ENCODE results near the gene HCFC1R1. TPM values are rescaled to one million over a fixed set of nuclear protein-coding genes. Genes with fewer than 3 reads are reported as not detected.
"Not testable (repeated sequence)": the region's sequence is repeated elsewhere in the genome, so short reads cannot be mapped to it uniquely, and the experiment has no call there.

HCFC1R1 gene, protein sequence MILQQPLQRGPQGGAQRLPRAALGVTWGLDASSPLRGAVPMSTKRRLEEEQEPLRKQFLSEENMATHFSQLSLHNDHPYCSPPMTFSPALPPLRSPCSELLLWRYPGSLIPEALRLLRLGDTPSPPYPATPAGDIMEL
- 100 to 1,000 TPM in 1 of 4 donors, 10 to 100 TPM in 3; 51.5 to 119 (median 57.0) TPM for polyA plus RNA-seq
- long read RNA-seq, donor 1: 0 reads
- long read RNA-seq, donor 2, partial matches to known transcripts: 0 of 9 reads
- long read RNA-seq, donor 2, other reads (novel, unspliced or antisense): 0 of 9 reads
- long read RNA-seq, donor 3, transcript HCFC1R1-201 (4 exons, 965 nt): major isoform, 10 of 25 reads
- long read RNA-seq, donor 3, partial matches to known transcripts: 5 of 25 reads
- long read RNA-seq, donor 3, other reads (novel, unspliced or antisense): 0 of 25 reads
- long read RNA-seq, donor 4: 0 reads
- long read RNA-seq, donor 5, partial matches to known transcripts: 0 of 9 reads
- long read RNA-seq, donor 5, other reads (novel, unspliced or antisense): 0 of 9 reads
- long read RNA-seq, donor 6, transcript HCFC1R1-201 (4 exons, 965 nt): major isoform, 23 of 36 reads
- long read RNA-seq, donor 6, partial matches to known transcripts: 0 of 36 reads
- long read RNA-seq, donor 6, other reads (novel, unspliced or antisense): 5 of 36 reads
- long read RNA-seq, donor 7, transcript HCFC1R1-208 (2 exons, 1,365 nt): minor isoform, 12 of 74 reads
- long read RNA-seq, donor 7, transcript HCFC1R1-206 (3 exons, 618 nt): major isoform, 36 of 74 reads
- long read RNA-seq, donor 7, transcript HCFC1R1-201 (4 exons, 965 nt): minor isoform, 19 of 74 reads
- long read RNA-seq, donor 7, transcript HCFC1R1-202 (3 exons, 765 nt): minor isoform, 7 of 74 reads
- long read RNA-seq, donor 7, partial matches to known transcripts: 0 of 74 reads
- long read RNA-seq, donor 7, other reads (novel, unspliced or antisense): 0 of 74 reads
- long read RNA-seq, donor 8, transcript HCFC1R1-201 (4 exons, 965 nt): major isoform, 5 of 9 reads
- long read RNA-seq, donor 8, partial matches to known transcripts: 0 of 9 reads
- long read RNA-seq, donor 8, other reads (novel, unspliced or antisense): 0 of 9 reads
- long read RNA-seq, donor 9, transcript HCFC1R1-201 (4 exons, 965 nt): major isoform, 6 of 9 reads
- long read RNA-seq, donor 9, partial matches to known transcripts: 0 of 9 reads
- long read RNA-seq, donor 9, other reads (novel, unspliced or antisense): 0 of 9 reads
- long read RNA-seq, donor 10, transcript HCFC1R1-201 (4 exons, 965 nt): major isoform, 27 of 44 reads
- long read RNA-seq, donor 10, transcript HCFC1R1-206 (3 exons, 618 nt): minor isoform, 9 of 44 reads
- long read RNA-seq, donor 10, partial matches to known transcripts: 0 of 44 reads
- long read RNA-seq, donor 10, other reads (novel, unspliced or antisense): 0 of 44 reads

DNA sequence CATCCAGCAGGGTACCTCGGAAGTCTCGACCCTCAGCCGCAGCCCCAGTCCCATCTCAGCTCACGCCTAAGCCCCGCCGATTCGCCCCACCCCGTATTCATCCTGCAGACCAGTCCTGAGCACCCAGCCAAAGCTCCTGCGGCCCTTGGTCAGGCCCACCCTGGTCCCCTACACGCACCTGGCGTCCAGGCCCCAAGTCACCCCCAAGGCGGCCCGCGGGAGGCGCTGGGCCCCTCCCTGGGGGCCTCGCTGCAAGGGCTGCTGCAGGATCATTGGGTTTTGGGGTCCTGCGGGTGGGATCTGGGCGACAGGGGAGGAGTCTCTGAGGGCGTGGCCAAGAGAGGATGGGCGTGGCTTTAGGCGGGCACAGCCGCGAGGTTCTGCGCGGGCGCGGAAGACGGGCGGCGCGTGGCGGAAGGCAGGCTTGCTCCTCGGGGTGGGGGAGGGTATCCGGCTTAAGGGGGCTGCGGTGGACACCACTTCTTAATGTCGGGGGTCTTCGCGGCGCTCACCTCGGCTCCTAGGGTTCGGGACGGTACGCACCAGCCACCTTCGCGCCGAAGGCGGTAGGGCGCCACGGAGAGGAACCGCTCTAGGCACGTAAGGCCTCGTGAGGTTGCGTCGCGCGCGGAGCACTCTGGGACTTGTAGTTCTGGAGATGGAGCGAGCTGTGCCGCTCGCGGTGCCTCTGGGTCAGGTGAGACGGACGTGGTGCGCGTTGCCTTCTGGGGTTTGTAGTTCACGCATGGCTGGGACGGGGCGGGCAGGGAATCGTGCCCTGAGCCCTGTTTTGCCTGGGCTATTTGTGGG is at the start of gene HCFC1R1, which contains the start of gene THOC6:
TSS of gene HCFC1R1 (minus strand) at position 274 of the 810 bp plus-strand sequence. CDS start at position 273, 1 bp downstream.
TSS of gene THOC6 (plus strand) at position 367 of the 810 bp plus-strand sequence. CDS start at position 659, 292 bp downstream.
- Histone ChIP-seq H3K27ac (ENCODE audit: low read depth in 1 of 3, low read length in 2 of 3) (peak within 1 kb of the TSS; percentile 80 to 99 (median 93)), H3K9me3 (ENCODE audit: control insufficient read depth in 2 of 2, insufficient read depth in 1 of 2, low read depth in 1 of 2, low read length in 1 of 2) (no peaks in the 10 kb centered on the region), H3K4me3 (ENCODE audit: low read depth in 1 of 3, low read length in 3 of 3) (peak within 1 kb of the TSS; percentile 33 to 97 (median 53)), H3K4me1 (ENCODE audit: control insufficient read depth in 3 of 3, insufficient read depth in 2 of 3, low read depth in 1 of 3, low read length in 2 of 3) (peaks cover 2 to 50% (median 17%) of the 10 kb centered on the region in 3 donors), H3K27me3 (ENCODE audit: control insufficient read depth in 3 of 3, insufficient read depth in 3 of 3, low read length in 3 of 3) (peaks cover 0 to 4% (median under 1%) of the 10 kb centered on the region in 3 donors), H3K36me3 (ENCODE audit: control insufficient read depth in 3 of 3, insufficient read depth in 2 of 3, low read depth in 1 of 3, low read length in 3 of 3) (peaks cover 0 to 53% (median 5%) of the 10 kb centered on the region in 3 donors)
- WGBS, 3 donors: 1% methylated on average over 53 to 69 of the region's 69 CpGs
- DNase-seq: peak; percentile 98 to 99
- FAIRE-seq: no peak

DNA sequence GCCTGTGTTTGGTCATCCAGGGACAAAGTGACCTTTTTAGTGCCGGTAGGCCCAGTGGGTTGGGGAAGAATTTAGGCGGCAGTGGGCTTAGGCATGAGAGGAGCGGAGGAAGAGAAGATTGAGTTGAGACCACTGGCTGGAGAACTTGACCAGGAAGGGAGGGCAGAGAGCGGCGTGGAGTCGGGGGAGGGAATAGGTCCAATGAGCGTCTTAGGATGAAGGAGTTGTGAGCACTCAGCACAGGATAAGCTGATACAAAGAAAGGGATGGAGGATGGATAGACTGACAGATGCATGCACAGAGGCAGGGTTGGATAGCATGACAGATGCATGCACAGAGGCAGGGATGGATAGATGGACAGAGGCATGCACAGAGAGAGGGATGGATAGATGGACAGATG is 49.7 kb upstream of the HCFC1R1 start:
- peaks cover 0 to 2% (median 0%) of the 10 kb centered on the region in 3 donors for H3K4me1 ChIP-seq (ENCODE audit: control insufficient read depth in 3 of 3, insufficient read depth in 2 of 3, low read depth in 1 of 3, low read length in 2 of 3)
- peaks cover 0 to 4% of the 10 kb centered on the region in 2 donors for H3K9me3 ChIP-seq (ENCODE audit: control insufficient read depth in 2 of 2, insufficient read depth in 1 of 2, low read depth in 1 of 2, low read length in 1 of 2)
- peak overlapping the region in 1 of 3 donors; percentile 9 for H3K27ac ChIP-seq (ENCODE audit: low read depth in 1 of 3, low read length in 2 of 3)
- no peak for DNase-seq
- no peak overlapping the region for H3K4me3 ChIP-seq (ENCODE audit: low read depth in 1 of 3, low read length in 3 of 3)
- H3K27me3 ChIP-seq (ENCODE audit: control insufficient read depth in 3 of 3, insufficient read depth in 3 of 3, low read length in 3 of 3): no peaks in the 10 kb centered on the region
- no peak for FAIRE-seq
- WGBS, 3 donors: 77 to 85% (median 84%) methylated on average over 7 of the region's 7 CpGs
- H3K36me3 ChIP-seq (ENCODE audit: control insufficient read depth in 3 of 3, insufficient read depth in 2 of 3, low read depth in 1 of 3, low read length in 3 of 3): peaks cover 0 to 13% (median 5%) of the 10 kb centered on the region in 3 donors

DNA sequence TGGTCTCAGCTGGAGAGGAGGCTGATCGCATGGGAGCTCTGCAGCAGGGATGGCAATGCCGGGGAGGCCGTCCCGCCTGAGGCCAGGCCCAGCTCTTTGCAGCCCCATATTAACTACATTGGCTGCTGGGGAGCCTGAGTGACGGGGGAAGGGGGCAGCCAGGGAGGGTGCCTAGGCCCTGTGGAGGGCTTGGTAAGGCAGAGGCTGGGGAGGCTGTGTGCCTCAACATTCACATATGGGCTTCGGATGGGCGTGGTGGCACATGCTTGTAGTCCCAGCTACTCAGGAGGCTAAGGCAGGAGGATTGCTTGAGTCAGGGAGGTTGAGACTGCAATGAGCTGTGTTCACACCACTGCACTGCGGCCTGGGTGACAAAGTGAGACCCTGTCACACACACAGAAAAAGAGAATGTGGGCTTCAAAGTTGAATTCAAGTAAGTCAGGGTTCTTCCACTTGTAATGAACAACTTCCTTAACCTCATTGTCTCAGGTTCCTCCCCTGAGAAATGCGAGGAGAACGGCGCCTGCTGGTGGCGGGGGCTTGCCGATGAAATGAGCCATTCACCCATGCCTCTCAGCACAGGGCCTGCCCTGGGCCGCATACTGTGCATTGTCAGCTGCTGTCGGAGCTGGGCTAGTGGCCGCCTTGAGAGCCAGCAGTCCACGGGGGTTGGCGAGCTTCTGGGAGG is 49.0 kb upstream of the HCFC1R1 start:
- Histone ChIP-seq H3K27ac (ENCODE audit: low read depth in 1 of 3, low read length in 2 of 3) (peak overlapping the region in 1 of 3 donors; percentile 47), H3K36me3 (ENCODE audit: control insufficient read depth in 3 of 3, insufficient read depth in 2 of 3, low read depth in 1 of 3, low read length in 3 of 3) (peaks cover 0 to 20% (median 7%) of the 10 kb centered on the region in 3 donors)
- not testable (repeated sequence) for H3K9me3 ChIP-seq (ENCODE audit: control insufficient read depth in 2 of 2, insufficient read depth in 1 of 2, low read depth in 1 of 2, low read length in 1 of 2); FAIRE-seq; H3K4me3 ChIP-seq (ENCODE audit: low read depth in 1 of 3, low read length in 3 of 3); DNase-seq; H3K4me1 ChIP-seq (ENCODE audit: control insufficient read depth in 3 of 3, insufficient read depth in 2 of 3, low read depth in 1 of 3, low read length in 2 of 3); H3K27me3 ChIP-seq (ENCODE audit: control insufficient read depth in 3 of 3, insufficient read depth in 3 of 3, low read length in 3 of 3)
- 42 to 63% (median 55%) methylated on average over 8 to 16 of the region's 18 CpGs for WGBS, 3 donors

DNA sequence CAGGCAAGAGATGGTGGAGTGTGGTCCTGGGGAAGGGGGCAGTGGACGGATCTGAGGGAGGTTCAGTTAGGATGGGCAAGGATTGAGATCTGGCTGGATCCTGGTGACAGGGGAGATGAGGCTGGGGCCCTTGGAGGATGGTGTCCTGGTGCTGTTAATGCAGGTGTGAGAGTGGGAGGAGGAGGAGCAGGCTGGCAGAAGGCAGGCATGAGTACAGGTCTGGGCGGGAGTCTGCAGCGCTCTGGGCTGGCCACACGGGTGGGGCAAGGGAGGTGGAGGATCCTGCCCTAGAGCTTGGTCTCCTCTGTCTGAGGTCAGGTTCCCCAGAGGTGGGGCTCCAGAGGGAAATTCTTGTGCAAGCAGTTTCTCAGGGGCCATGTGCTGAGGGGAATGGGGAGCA is 48.4 kb upstream of the HCFC1R1 start:
- not testable (repeated sequence) for DNase-seq; H3K27ac ChIP-seq (ENCODE audit: low read depth in 1 of 3, low read length in 2 of 3)
- 17 to 52% (median 17%) methylated on average over 3 of the region's 4 CpGs for WGBS, 3 donors

DNA sequence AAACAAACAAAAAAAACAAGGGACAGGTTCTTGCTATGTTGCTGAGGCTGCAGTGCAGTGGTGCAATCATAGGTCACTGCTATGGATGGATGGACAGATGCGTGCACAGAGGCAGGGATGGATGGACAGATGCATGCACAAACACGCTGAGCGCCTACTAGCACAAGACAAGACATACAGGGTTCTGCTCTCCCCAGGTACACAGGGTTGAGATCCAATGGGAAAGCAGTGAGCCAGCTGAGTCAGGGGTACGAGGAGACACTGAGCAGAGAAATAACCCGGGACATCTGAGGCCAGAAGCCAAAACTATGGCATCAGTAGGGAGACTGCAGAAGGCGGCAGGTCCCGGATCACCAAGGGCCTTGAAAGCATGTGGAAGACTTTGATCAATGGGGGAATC is 47.9 kb upstream of the HCFC1R1 start:
- Histone ChIP-seq H3K36me3 (ENCODE audit: control insufficient read depth in 3 of 3, insufficient read depth in 2 of 3, low read depth in 1 of 3, low read length in 3 of 3) (peaks cover 0 to 28% (median 11%) of the 10 kb centered on the region in 3 donors), H3K27me3 (ENCODE audit: control insufficient read depth in 3 of 3, insufficient read depth in 3 of 3, low read length in 3 of 3) (no peaks in the 10 kb centered on the region), H3K4me3 (ENCODE audit: low read depth in 1 of 3, low read length in 3 of 3) (no peak overlapping the region), H3K9me3 (ENCODE audit: control insufficient read depth in 2 of 2, insufficient read depth in 1 of 2, low read depth in 1 of 2, low read length in 1 of 2) (peaks cover 0 to 3% of the 10 kb centered on the region in 2 donors), H3K4me1 (ENCODE audit: control insufficient read depth in 3 of 3, insufficient read depth in 2 of 3, low read depth in 1 of 3, low read length in 2 of 3) (peaks cover 0 to 10% (median 4%) of the 10 kb centered on the region in 3 donors), H3K27ac (ENCODE audit: low read depth in 1 of 3, low read length in 2 of 3) (no peak overlapping the region)
- DNase-seq: no peak
- 73 to 85% (median 84%) methylated on average over 7 of the region's 7 CpGs for WGBS, 3 donors
- FAIRE-seq: no peak

More for the DNA sequence above, 48.4 kb upstream of the HCFC1R1 start:
- not testable (repeated sequence) for H3K27me3 ChIP-seq (ENCODE audit: control insufficient read depth in 3 of 3, insufficient read depth in 3 of 3, low read length in 3 of 3); FAIRE-seq; H3K9me3 ChIP-seq (ENCODE audit: control insufficient read depth in 2 of 2, insufficient read depth in 1 of 2, low read depth in 1 of 2, low read length in 1 of 2); H3K4me3 ChIP-seq (ENCODE audit: low read depth in 1 of 3, low read length in 3 of 3)
- H3K36me3 ChIP-seq (ENCODE audit: control insufficient read depth in 3 of 3, insufficient read depth in 2 of 3, low read depth in 1 of 3, low read length in 3 of 3): peaks cover 0 to 26% (median 11%) of the 10 kb centered on the region in 3 donors
- H3K4me1 ChIP-seq (ENCODE audit: control insufficient read depth in 3 of 3, insufficient read depth in 2 of 3, low read depth in 1 of 3, low read length in 2 of 3): peaks cover 0 to 10% (median 4%) of the 10 kb centered on the region in 3 donors

DNA sequence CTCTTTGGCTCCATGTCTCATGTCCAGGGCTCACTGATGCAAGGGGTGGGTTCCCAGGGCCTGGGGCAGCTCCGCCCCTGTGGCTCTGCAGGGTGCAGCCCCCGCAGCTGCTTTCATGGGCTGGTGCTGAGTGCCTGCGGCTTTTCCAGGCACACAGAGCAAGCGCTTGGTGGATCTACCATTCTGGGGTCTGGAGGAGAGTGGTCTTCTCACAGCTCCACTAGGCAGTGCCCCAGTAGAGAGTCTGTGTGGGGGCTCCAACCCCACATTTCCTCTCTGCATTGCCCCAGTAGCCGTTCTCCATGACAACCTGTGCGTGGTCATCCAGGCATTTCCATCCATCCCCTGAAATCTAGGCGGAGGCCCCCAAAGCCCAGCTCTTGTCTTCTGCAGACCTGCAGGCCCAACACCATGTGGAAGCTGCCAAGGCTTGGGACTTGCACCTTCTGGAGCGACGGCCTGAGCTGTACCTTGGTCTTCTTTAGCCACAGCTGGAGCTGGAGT is 46.9 kb upstream of the HCFC1R1 start:
- Histone ChIP-seq H3K9me3 (ENCODE audit: control insufficient read depth in 2 of 2, insufficient read depth in 1 of 2, low read depth in 1 of 2, low read length in 1 of 2) (no peaks in the 10 kb centered on the region), H3K4me3 (ENCODE audit: low read depth in 1 of 3, low read length in 3 of 3) (no peak overlapping the region), H3K4me1 (ENCODE audit: control insufficient read depth in 3 of 3, insufficient read depth in 2 of 3, low read depth in 1 of 3, low read length in 2 of 3) (peaks cover 0 to 19% (median 4%) of the 10 kb centered on the region in 3 donors), H3K36me3 (ENCODE audit: control insufficient read depth in 3 of 3, insufficient read depth in 2 of 3, low read depth in 1 of 3, low read length in 3 of 3) (peaks cover 0 to 31% (median 11%) of the 10 kb centered on the region in 3 donors), H3K27me3 (ENCODE audit: control insufficient read depth in 3 of 3, insufficient read depth in 3 of 3, low read length in 3 of 3) (no peaks in the 10 kb centered on the region), H3K27ac (ENCODE audit: low read depth in 1 of 3, low read length in 2 of 3) (no peak overlapping the region)
- WGBS, 3 donors: 81 to 86% (median 82%) methylated on average over 9 of the region's 9 CpGs
- DNase-seq (no peak), FAIRE-seq (no peak)

Data from small intestine (tissue), 16 donors.